Left renal pelvis (tissue), 4 donors: ENCODE measurements around the gene MIPOL1. TPM values are rescaled to one million over a fixed set of nuclear protein-coding genes. Genes with fewer than 3 reads are reported as not detected.
"Not testable (repeated sequence)": the region's sequence is repeated elsewhere in the genome, so short reads cannot be mapped to it uniquely, and the experiment has no call there.

ENCODE experiments used
- DNase-seq, 4 donors: peaks; one replicate each; pipeline ENCODE4 v3.0.0-alpha.2; 2013; ENCODE audit warnings: low read depth in 4 of 4, low spot score in 3 of 4
- polyA plus RNA-seq, 4 donors: library from polyadenylated mRNA; unstranded; fragments of 120-200 nt; gene quantifications; one replicate each; pipeline ENCODE4 v1.2.1, GENCODE V29; 2013; ENCODE audit not compliant: insufficient read length in 4 of 4

Gene MIPOL1
- polyA plus RNA-seq, 4 donors, result 6.3 to 14.2 (median 12.2) TPM

GRCh38 chr14:37278636-37279538 is 81.2 kb downstream of the MIPOL1 start:
- DNase-seq, result no peak

GRCh38 chr14:37279818-37280217 is 82.1 kb downstream of the MIPOL1 start:
- no peak for DNase-seq

DNA sequence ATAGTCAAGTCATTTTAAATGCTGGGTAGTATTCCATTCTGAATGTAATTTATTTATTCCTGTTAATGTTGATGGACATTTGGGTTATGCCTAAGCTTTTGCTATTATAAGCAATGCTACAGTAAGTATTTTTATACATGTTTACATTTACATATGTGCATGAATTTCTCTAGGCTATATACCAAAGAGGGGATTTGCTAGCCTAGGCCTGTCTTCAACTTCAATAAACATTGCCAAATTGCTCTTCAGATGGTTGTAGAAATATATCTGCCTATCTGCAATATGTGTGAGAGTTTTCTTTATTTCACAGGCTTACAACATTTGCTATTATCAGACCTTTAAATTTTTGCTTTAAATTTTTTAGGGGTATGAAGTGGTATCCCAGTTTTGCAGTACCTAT is 87.0 kb downstream of the MIPOL1 start:
- DNase-seq, result no peak

GRCh38 chr14:37285220-37285619 is 87.5 kb downstream of the MIPOL1 start:
- DNase-seq, result no peak

- DNase-seq, result no peak
Observed at GRCh38 chr14:37289688-37290087, 92.0 kb downstream of the MIPOL1 start.

- not testable (repeated sequence) for DNase-seq
Observed at GRCh38 chr14:37295262-37295661, 97.5 kb downstream of the MIPOL1 start.

- DNase-seq, result no peak
Observed at GRCh38 chr14:37311252-37311651, 113.5 kb downstream of the MIPOL1 start.

DNA sequence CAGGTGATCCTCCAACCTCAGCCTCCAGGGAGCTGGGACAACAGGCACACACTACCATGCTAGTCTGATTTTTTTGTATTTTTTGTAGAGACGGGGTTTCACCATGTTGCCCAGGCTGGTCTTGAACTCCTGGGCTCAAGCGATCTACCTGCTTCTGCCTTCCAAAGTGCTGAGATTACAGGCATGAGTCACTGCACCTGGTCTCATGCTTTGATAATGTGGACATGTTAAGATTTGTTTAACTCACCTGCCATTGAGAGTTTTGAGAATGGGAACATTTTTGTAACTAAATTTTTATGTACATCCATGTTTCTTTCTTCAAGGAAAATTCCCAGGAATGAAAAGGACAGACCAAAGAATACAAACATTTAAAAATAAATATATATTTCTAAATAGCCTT is 121.2 kb downstream of the MIPOL1 start:
- DNase-seq, result no peak

GRCh38 chr14:37320106-37320505 is 122.4 kb downstream of the MIPOL1 start:
- DNase-seq, result no peak

DNA sequence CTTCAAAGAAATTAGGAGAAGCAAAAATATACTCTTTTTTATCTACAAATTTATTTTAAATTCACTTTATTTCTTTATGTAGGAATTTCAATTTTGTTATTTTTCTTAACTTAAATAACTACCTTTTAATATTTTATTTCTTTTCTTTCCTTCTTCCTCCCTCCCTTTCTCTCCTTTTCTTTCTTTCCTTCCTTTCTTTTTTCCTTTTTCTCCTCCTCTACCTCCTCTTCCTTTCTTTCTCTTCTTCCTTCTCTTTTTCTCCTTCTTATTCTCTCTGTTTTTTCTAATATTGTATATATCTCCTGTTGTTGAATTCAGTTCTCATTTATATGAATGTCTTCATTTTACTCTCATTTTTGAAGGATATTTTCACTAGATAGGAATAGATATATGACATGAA is 127.6 kb downstream of the MIPOL1 start:
- DNase-seq, result no peak

GRCh38 chr14:37326434-37326833 is 128.7 kb downstream of the MIPOL1 start:
- no peak for DNase-seq

DNA sequence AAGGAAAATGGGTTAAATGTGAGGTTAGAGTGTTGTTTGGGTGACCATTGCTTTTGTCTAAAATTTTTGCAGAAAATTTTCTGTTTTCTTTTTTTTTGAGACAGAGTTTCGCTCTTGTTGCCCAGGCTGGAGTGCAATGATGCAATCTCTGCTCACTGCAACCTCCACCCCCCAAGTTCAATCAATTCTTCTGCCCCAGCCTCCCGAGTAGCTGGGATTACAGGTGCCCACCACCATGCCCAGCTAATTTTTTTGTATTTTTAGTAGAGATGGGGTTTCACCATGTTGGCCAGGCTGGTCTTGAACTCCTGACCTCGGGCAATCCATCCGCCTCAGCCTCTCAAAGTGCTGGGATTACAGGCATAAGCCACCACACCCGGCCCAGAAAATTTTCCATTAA is 130.2 kb downstream of the MIPOL1 start:
- not testable (repeated sequence) for DNase-seq

- no peak for DNase-seq
Observed at GRCh38 chr14:37328673-37329072, 130.9 kb downstream of the MIPOL1 start.

- DNase-seq, result no peak
Observed at GRCh38 chr14:37329189-37330001, 131.7 kb downstream of the MIPOL1 start.

GRCh38 chr14:37330910-37331309 is 133.2 kb downstream of the MIPOL1 start:
- DNase-seq, result no peak

GRCh38 chr14:37340353-37340752 is 142.6 kb downstream of the MIPOL1 start:
- DNase-seq, result no peak

GRCh38 chr14:37343307-37344094 is 145.8 kb downstream of the MIPOL1 start:
- peak in 1 of 4 donors; percentile 4 for DNase-seq

GRCh38 chr14:37363661-37364060 is 165.9 kb downstream of the MIPOL1 start:
- DNase-seq, result no peak

- DNase-seq, result no peak
Observed at GRCh38 chr14:37369425-37369824, 171.7 kb downstream of the MIPOL1 start.

- no peak for DNase-seq
Observed at GRCh38 chr14:37375566-37375965, 177.8 kb downstream of the MIPOL1 start.
